IMR-90 (cell line): ENCODE data around the gene RSU1.

Experiments
- CEBPB ChIP-seq: IDR thresholded peaks from 2 replicates; pipeline ENCODE4 v1.6.1; 2012; ENCODE audit warnings: low read depth, low read length, improper control_type of control experiment
- POLR2A ChIP-seq: IDR thresholded peaks from 2 replicates; pipeline ENCODE4 v1.6.1; 2012; ENCODE audit warnings: mild to moderate bottlenecking, low read depth, low read length
- USF2 ChIP-seq: fragments of 150-350 bp; IDR thresholded peaks from 2 replicates; pipeline ENCODE4 v1.6.1; 2017; ENCODE audit warnings: mild to moderate bottlenecking, antibody characterized with exemption, low read length, low read depth

GRCh38 chr10:16794005-16794404 is 23.2 kb downstream of the RSU1 start:
- no peak for TF ChIP-seq POLR2A
- TF ChIP-seq USF2 = no peak
- TF ChIP-seq CEBPB = no peak
